GM13976 (cell line): ENCODE data around the gene IGF2BP1.

ENCODE experiments used
- DNase-seq: peaks from one replicate; pipeline ENCODE4 v3.0.0; 2012; ENCODE audit warnings: low spot score
- in situ Hi-C: fragments of 300-500 bp; cut with MboI; formaldehyde crosslinking; loops from one replicate; pipeline ENCODE4 v1.12.0; 2022; ENCODE audit warnings: low sequenced_read_pairs, mixed read lengths, inconsistent platforms; ENCODE audit not compliant: unreplicated experiment
- TF ChIP-seq, protein P1 (sequence below): IDR thresholded peaks from 2 replicates; pipeline ENCODE4 v1.5.1; 2012; ENCODE audit warnings: borderline replicate concordance, mild to moderate bottlenecking; ENCODE audit not compliant: insufficient read depth; ENCODE audit errors: extremely low read depth, missing control alignments, control extremely low read depth

The IGF2BP1 gene

GRCh38 chr17:48970224-48970623 is 27.0 kb upstream of the IGF2BP1 start:
- TF ChIP-seq, protein P1, sequence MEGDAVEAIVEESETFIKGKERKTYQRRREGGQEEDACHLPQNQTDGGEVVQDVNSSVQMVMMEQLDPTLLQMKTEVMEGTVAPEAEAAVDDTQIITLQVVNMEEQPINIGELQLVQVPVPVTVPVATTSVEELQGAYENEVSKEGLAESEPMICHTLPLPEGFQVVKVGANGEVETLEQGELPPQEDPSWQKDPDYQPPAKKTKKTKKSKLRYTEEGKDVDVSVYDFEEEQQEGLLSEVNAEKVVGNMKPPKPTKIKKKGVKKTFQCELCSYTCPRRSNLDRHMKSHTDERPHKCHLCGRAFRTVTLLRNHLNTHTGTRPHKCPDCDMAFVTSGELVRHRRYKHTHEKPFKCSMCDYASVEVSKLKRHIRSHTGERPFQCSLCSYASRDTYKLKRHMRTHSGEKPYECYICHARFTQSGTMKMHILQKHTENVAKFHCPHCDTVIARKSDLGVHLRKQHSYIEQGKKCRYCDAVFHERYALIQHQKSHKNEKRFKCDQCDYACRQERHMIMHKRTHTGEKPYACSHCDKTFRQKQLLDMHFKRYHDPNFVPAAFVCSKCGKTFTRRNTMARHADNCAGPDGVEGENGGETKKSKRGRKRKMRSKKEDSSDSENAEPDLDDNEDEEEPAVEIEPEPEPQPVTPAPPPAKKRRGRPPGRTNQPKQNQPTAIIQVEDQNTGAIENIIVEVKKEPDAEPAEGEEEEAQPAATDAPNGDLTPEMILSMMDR = no peak
- in situ Hi-C loops = no loop called here
- DNase-seq = no peak

DNA sequence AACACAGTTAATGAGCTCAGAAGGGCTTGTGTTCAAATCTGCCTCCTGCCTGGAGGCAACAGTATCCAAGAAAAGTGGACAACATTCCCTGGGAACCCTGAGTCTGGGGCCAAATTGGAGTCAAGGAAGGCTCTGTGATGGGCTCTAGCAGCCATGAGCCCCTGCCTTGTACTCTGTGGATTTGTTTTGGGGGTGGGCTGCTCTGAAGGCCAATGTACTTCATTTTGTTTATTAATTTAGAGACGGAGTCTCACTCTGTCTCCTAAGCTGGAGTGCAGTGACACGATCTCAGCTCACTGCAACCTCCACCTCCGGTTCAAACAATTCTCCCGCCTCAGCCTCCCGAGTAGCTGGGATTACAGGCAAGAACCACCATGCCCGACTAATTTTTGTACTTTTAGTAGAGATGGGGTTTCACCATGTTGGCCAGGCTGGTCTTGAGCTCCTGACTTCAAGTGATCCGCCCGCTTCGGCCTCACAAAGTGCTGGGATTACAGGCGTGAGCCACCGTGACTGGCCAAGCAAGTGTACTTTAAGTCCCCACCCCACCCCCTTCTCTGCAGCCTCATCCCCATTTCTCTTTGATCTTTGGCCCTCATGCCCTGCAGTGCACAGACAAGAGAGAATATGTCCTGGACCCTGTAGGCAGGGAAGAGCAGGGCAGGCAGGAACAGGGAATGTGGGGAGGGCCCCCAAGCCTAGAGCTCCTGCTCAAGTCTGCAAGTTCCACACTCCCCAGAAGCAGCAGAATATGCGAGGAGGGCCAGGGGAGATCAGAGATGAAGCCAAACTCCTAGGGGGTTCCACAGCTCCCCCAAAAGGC is 26.1 kb upstream of the IGF2BP1 start:
- no peak for DNase-seq
- TF ChIP-seq, protein P1 = no peak
- in situ Hi-C loops = no loop called here

DNA sequence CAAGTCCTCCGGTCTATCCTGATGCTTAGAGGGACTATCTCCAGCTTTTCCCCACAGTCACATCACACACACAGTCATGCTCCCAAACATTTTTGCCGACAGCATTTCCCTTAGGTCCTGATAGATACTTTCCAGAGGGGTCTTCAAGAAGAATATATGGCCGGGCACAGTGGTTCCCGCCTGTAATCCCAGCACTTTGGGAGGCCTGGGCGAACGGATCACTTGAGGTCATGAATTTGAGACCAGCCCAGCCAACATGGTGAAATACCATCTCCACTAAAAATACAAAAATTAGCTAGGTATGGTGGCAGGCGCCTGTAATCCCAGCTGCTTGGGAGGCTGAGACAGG is 24.5 kb upstream of the IGF2BP1 start:
- DNase-seq = no peak
- TF ChIP-seq, protein P1 = no peak
- in situ Hi-C loops = no loop called here

DNA sequence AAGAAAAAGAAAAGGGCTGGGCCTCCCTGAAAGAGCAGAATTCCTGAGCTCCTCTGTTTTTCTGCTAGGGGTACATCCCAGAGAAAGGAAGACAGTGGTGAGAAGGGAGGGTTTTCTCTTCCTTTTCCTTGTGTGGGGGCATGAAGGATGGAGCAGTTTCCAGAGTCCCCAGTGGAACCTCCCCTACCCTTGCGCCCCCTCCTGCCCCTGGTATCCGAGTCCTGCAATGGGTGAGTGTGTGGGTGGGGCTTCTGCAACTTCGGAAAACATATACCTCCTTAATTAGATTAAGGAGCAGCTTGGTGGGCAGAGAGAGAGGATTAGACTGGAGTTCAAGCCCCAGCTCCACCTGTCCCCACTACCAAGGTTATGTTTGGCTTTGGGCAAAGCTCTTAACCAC is 23.4 kb upstream of the IGF2BP1 start:
- in situ Hi-C loops = no loop called here
- no peak for DNase-seq
- TF ChIP-seq, protein P1 = no peak

DNA sequence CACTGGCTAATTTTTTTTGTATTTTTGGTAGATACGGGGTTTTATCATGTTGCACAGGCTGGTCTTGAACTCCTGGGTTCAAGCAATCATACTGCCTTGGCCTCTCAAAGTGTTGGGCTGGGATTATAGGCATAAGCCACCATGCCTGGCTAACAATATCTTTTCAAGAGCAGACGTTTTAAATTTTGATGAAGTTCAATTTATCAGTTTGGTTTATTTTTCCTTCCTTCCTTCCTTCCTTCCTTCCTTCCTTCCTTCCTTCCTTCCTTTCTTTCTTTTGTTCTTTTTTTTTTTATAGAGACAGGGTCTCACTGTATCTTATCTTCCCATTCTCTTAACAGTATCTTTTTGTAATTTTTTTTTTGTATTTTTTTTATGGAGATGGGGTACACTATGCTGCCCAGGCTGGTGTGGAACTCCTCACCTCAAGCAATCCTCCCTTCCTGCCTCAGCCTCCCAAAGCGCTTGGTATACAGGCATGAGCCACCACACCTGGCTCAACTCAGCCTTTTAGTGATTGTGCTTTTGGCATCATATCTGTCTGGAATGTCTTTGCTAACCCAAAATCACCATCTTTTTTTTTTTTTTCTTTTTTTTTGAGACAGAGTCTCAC is 15.2 kb upstream of the IGF2BP1 start:
- no peak for DNase-seq
- TF ChIP-seq, protein P1 = no peak
- in situ Hi-C loops = no loop called here

GRCh38 chr17:48985436-48986245 is 11.5 kb upstream of the IGF2BP1 start:
- in situ Hi-C loops = no loop called here
- TF ChIP-seq, protein P1 = no peak
- no peak for DNase-seq
